OCI-M2 (cell line): ENCODE measurements around the gene RASA2.
"Not testable (repeated sequence)": the region's sequence is repeated elsewhere in the genome, so short reads cannot be mapped to it uniquely, and the experiment has no call there.

Experiments used
- DNase-seq: peaks from one replicate; lab custom pipeline; 2025; ENCODE audit not compliant: unreplicated experiment; lab: John Stamatoyannopoulos, UW

The RASA2 gene

DNA sequence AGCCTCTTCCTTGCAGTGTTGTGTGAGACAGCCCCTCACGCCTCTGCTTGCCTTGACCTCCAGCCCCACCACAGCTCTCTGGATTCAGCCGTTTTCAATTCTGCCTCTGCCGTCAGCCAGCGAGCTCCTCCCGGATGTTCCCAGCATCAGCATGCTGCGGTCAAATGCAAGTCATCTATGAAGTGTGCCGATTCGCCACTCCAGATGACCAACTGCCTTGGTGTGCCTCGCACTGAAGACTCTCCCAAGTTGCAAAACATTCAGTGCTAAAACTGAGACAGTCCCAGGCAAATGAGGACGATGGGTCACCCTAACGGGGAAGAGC is 30.6 kb upstream of the RASA2 start:
- DNase-seq: no peak

DNA sequence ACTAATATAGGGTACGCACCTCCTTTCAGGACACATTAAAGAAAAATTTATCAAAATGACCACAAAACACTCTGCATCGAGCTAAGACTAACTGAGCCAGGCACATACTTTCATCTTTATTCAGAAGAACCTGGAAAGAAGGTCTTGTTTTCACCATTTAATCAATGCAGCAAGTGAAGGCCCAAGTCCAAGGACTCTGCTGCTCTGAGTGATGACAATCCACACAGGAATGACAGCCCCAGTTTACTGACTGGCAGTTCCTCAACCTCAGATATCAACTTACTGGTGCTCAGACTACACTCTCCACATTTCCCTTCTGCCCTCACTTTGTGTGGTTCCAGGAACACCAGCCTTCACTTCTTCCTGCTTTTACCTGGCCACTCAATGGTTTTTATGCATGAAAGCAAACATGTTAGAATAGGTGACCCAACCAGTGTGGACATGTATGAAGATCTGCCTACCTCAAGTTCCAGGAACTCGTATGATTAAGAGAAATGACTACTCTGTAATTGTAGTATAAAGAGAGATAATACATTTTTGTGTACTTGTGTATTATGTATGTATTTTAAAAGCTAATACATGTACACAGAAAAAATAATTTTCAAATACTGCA is 29.1 kb upstream of the RASA2 start:
- no peak for DNase-seq

DNA sequence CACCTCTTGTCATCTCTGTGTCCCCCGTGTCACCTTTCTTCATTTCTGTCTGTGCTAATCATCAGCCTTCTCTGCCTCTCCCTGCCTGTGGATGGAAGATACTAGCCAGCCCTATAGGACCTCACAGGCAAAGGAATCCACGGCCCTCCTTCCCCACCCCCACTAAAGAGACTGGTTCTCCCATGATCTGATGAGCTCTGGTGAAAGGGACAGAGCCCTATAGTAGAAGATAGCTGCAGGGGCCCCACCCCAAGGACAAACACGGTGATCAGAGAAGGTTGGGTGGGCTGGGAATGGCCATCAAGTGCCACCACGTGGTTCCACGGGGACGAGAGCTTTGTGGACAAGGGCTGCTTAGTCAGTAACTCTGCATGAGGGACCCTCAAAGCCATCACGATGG is 27.8 kb upstream of the RASA2 start:
- DNase-seq: no peak

GRCh38 chr3:141460097-141460704 is 26.6 kb upstream of the RASA2 start:
- peak; percentile 16 for DNase-seq

- no peak for DNase-seq
These were observed 24.5 kb upstream of the RASA2 start for GRCh38 chr3:141462176-141462859.

GRCh38 chr3:141465221-141465620 is 21.6 kb upstream of the RASA2 start:
- DNase-seq: no peak

- DNase-seq: no peak
These were observed 20.1 kb upstream of the RASA2 start for GRCh38 chr3:141466633-141467169.

- DNase-seq: no peak
These were observed 17.1 kb upstream of the RASA2 start for GRCh38 chr3:141469720-141470119.

DNA sequence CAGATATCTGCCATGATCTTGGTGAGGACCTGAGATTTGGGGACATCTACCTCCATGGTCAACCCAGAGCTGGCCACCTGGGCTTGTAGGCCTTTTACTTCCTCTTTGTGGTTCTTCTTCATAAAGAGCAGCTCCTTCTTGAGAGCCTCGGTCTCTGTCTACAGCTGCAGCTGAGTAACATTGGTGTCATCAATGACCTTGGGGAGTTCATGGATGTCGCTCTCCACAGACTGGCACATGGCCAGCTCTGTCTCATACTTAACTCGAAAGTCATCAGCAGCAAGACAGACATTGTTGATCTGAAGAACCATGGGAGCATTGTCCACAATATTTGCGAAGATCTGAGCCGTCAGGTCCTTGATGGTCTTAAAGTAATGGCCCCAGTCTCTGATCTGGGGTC is 15.7 kb upstream of the RASA2 start:
- DNase-seq: no peak

DNA sequence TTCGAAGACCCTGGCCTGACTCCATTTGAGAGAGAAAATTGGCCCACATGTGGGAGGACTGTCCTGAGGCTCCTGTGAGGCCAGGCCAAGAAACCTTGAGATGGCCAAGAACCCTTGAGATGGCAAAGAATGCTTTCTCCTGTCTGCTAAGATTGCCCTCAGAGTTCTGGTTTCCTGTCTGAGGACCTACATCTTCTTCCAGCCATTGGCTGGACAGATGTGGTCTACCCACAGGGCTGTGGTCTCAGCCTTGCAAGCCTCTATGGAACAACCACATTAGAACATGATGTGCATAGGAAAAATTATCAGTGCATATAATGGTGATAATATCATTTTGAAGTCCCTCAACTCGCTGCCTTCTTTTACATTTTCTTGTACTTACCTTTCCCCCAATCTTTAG is 10.8 kb upstream of the RASA2 start:
- no peak for DNase-seq

- no peak for DNase-seq
These were observed 9.6 kb upstream of the RASA2 start for GRCh38 chr3:141477224-141477623.

DNA sequence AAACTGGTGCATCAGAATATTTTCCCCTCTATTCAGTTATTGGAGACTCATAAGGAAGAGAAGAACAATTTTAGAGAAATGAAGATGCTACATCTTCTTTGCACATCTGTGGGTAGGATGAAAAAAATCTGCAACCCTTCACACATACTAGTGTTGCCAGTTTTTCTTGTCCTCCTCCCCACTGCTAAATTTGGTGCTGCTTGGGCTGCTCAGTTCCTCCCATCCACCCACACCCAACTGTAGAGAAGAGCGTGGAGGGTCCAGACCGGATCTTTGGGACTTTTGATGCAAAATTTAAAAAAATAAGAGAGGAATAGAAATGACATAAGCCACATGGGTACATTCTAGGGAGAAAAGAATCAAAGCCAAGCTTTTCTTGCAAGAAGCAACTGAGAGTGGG is 8.7 kb upstream of the RASA2 start:
- no peak for DNase-seq

DNA sequence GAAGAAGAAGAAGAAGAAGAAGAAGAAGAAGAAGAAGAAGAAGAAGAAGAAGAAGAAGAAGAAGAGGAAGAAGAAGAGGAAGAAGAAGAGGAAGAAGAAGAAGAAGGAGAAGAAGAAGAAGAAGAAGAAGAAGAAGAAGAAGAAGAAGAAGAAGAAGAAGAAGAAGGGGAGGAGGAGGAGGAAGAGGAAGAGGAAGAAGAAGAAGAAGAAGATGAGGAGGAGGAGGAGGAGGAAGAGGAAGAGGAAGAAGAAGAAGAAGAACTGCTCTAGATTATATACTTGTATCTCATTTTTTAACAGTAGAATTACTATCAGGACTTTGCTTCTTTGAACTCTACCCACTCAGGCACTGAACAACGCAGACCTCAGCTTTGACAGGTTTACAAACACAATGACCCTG is 8.0 kb upstream of the RASA2 start:
- not testable (repeated sequence) for DNase-seq

- no peak for DNase-seq
These were observed 4.4 kb upstream of the RASA2 start for GRCh38 chr3:141482245-141482922.

DNA sequence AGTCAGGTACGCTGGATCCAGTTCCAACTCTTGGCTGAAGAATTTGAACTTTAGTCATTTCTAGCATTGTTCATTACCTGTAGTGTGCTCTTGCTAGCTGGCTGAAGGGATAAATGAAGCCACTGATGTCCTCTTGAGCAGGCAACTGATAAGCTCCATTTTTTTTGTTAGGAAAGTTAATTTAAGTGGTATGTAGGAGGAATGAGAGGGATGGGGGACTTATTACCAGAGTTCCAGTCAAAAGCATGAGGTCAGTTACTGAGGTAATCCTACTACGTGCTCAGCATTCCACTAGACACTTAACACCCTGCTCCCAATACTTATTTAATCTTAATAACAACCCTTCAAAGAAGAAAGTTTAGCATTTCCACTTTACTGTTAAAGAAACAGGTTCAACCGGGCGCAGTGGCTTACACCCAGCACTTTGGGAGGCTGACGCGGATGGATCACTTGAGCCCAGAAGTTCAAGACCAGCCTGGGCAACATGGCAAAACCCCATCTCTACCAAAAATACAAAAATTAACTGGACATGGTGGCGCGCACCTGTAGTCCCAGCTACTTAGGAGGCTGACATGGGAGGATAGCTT is 2.0 kb upstream of the RASA2 start:
- DNase-seq: no peak

GRCh38 chr3:141485641-141486495 is 959 bp upstream of the RASA2 start:
- DNase-seq: no peak

GRCh38 chr3:141486496-141486745 is 406 bp upstream of the RASA2 start:
- DNase-seq: no peak

GRCh38 chr3:141487521-141488252 is 860 bp downstream of the RASA2 start:
- no peak for DNase-seq

- DNase-seq: no peak
These were observed 2.4 kb downstream of the RASA2 start for GRCh38 chr3:141489203-141489602.

DNA sequence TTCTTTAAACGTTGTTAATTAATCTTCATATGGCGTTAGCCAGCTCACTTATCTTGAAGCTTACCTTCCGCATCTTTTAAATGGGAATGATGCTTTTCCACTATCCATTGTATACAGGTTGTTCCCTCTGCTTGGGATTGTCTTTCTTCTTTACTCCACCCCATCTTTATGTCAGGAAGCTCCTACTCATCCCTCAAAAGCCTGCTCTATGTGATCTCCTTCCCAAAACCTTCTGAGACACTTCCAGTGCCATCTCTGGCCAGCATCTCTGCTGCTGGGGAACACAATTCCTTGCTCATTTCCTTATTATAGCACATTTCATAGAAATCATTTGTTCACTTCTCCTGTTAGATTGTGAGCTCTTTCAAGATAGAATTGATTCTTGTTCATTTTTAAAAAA is 4.3 kb downstream of the RASA2 start:
- no peak for DNase-seq
